WERI-Rb-1 (cell line): ENCODE results near the gene CMTM7.

ENCODE experiments used
- DNase-seq: peaks from one replicate; pipeline ENCODE4 v3.0.0-alpha.2; 2020
- H3K27ac ChIP-seq: fragments of 250-450 bp; sonication (Bioruptor Pico); 2 replicates; pipeline ENCODE4 v1.5.1; 2020; ENCODE audit warnings: mild to moderate bottlenecking, moderate library complexity
- H3K27me3 ChIP-seq: fragments of 250-450 bp; sonication (Bioruptor Pico); 2 replicates; pipeline ENCODE4 v1.5.1; 2021; ENCODE audit warnings: mild to moderate bottlenecking, low read depth, moderate library complexity; ENCODE audit not compliant: insufficient read depth, severe bottlenecking
- H3K36me3 ChIP-seq: fragments of 250-450 bp; sonication (Bioruptor Pico); 2 replicates; pipeline ENCODE4 v1.5.1; 2020; ENCODE audit warnings: mild to moderate bottlenecking, moderate library complexity
- H3K4me3 ChIP-seq: 2 replicates; pipeline ENCODE4 v1.5.1; 2011; ENCODE audit warnings: low read depth, mild to moderate bottlenecking, control low read depth, low read length
- H3K9me3 ChIP-seq: fragments of 250-450 bp; sonication (Bioruptor Pico); 2 replicates; pipeline ENCODE4 v1.5.1; 2021; ENCODE audit warnings: mild to moderate bottlenecking, moderate library complexity; ENCODE audit not compliant: severe bottlenecking
- TF ChIP-seq, protein P1 (sequence below): IDR thresholded peaks from 2 replicates; pipeline ENCODE4 v1.5.1; 2011; ENCODE audit warnings: low read depth, mild to moderate bottlenecking, control low read depth, inconsistent platforms, low read length

CMTM7 gene

DNA sequence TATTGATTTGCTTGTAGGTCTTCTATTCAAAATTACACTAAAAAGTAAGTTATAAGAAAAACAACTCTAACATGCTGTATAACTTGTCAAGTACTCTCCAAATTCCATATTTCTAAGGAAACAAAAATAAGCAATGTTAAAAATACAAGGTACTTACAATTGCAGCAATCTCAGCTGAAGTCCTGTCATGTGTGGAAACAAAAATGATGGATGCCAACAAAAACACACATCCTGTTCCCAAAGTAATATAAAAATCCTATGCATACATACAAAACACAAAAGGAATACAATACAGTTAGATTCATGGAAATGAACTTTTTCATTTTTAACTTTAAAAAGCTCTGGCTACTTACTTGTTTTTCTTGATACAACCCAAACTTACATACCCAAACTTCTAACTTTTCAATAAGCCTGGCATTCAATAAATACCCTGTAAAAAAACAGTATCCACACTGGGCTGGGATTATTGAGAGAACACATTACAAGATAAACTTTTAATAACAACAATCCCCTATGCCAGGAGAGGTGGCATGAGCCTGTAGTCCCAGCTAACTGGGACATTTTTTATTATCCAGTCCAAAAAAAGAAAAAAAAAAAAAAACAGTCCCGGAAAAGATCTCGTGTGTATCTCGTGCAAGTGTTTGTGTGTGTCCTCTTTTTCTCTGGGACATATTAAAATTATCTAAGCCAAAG is 96.3 kb downstream of the CMTM7 start:
- no peaks in the 10 kb centered on the region for H3K9me3 ChIP-seq
- H3K27me3 ChIP-seq: no peaks in the 10 kb centered on the region
- no peak overlapping the region for H3K4me3 ChIP-seq
- no peak for DNase-seq
- H3K27ac ChIP-seq: no peak overlapping the region
- H3K36me3 ChIP-seq: peaks cover 5% of the 10 kb centered on the region
- TF ChIP-seq, protein P1, sequence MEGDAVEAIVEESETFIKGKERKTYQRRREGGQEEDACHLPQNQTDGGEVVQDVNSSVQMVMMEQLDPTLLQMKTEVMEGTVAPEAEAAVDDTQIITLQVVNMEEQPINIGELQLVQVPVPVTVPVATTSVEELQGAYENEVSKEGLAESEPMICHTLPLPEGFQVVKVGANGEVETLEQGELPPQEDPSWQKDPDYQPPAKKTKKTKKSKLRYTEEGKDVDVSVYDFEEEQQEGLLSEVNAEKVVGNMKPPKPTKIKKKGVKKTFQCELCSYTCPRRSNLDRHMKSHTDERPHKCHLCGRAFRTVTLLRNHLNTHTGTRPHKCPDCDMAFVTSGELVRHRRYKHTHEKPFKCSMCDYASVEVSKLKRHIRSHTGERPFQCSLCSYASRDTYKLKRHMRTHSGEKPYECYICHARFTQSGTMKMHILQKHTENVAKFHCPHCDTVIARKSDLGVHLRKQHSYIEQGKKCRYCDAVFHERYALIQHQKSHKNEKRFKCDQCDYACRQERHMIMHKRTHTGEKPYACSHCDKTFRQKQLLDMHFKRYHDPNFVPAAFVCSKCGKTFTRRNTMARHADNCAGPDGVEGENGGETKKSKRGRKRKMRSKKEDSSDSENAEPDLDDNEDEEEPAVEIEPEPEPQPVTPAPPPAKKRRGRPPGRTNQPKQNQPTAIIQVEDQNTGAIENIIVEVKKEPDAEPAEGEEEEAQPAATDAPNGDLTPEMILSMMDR: no peak

- no peak for DNase-seq
- Histone ChIP-seq H3K27ac (no peak overlapping the region), H3K9me3 (no peaks in the 10 kb centered on the region), H3K27me3 (no peaks in the 10 kb centered on the region), H3K36me3 (peaks cover 1% of the 10 kb centered on the region), H3K4me3 (no peak overlapping the region)
- TF ChIP-seq, protein P1: no peak
Observed at GRCh38 chr3:32488474-32489008, 96.9 kb downstream of the CMTM7 start.

DNA sequence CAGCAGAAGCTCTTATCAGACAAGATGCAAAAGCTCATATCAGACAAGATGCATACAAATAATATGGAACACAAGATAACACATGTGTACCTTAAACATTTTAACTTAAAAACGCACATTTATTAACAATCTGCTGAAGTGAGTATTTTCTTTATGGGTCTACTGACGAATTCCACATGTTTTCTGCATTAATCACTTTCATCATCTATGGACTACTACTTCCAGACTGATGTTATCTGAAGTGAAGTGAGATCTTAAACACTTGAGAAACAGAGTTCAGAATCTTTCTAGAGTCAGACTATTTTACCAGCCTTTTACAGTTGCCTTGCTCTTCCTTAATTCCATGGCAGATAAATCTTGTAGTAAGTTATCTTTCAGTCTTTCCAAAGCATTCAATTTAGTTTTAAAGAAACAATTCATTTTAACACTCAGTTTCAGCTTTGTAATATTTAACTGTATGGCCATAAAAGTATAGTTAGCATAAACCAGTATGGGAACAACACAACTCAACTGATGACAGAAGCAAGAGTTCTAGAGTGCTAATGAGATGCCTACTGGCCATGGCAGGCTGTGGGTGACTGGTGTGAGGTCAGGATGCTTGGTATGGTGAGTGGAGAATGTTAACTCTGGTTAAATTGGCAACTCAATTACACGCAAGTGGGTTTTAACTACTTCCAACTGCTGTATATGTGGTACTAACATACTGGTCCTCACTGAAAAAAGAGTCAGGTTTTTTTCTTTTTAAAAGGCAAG is 101.2 kb downstream of the CMTM7 start:
- TF ChIP-seq, protein P1: no peak
- no peaks in the 10 kb centered on the region for H3K9me3 ChIP-seq
- H3K27me3 ChIP-seq: no peaks in the 10 kb centered on the region
- no peak for DNase-seq
- H3K4me3 ChIP-seq: no peak overlapping the region
- no peak overlapping the region for H3K27ac ChIP-seq
- H3K36me3 ChIP-seq: no peaks in the 10 kb centered on the region; the same call in 1 of the 2 replicates

DNA sequence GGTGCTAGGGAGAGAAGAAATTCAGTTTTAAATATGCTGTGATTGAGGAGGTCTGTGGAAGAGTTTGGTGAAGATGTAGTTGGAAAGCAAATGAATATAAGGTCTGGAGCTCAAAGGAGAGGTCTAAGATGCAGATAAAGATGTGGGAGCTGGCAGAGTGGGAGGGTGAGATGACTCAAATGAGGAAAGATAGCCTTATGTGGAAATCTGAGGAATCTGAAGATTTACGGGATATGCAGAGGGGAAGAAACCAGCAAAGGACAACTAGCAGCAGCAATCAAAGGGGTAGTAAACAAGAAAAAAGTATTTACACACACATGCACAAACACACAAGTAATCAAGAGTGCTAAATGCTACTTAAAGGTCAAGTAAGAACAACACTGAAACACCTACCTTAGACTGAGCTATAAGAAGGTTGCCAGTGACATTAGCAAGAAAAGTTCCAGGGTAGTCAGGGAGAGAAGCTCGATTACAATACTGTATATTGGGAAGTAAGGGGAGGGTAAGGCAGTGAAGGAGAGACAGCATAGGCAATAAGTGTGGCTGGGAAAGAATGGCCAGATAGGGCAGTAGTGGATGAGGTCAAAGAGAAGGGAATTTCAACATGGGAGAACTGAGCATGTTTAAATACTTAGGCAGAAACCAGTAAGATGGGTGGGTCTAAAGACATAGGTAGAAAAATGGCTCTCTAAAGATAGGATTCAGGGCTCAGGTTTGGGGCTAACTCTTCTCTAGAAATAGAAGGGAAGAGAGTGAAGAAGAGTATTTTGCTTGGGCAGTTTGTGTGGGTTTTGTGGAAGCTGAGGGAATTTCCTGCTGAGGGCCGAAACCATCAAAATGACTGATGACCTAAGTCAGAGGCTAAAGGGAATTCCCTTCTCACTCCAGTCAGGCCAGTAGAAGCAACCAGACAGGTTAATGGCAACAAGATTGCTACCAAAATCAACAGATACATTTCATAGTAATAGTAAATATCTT is 102.1 kb downstream of the CMTM7 start:
- TF ChIP-seq, protein P1: no peak
- H3K27me3 ChIP-seq: no peaks in the 10 kb centered on the region
- no peak overlapping the region for H3K4me3 ChIP-seq
- no peaks in the 10 kb centered on the region for H3K9me3 ChIP-seq
- H3K27ac ChIP-seq: no peak overlapping the region
- DNase-seq: no peak
- H3K36me3 ChIP-seq: no peaks in the 10 kb centered on the region; the same call in 1 of the 2 replicates

DNA sequence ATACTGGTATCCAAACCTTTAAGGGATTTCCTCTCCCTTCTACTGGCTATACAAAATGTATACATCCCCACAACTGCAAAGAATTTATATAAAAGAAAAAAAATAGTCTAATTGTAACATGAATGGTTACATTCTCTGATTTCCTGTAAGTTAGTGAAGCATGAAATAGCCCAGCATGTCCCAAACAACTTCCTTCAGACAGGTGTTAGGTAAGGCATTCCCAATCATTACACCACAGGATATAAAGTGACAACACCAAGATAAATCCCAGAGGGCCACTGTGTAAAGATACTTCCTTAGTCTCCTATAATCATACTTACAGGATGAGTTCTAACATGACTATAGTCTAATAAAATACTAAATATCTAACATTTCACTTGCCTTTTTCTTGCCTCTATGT is 103.4 kb downstream of the CMTM7 start:
- Histone ChIP-seq H3K36me3 (no peaks in the 10 kb centered on the region), H3K27me3 (no peaks in the 10 kb centered on the region), H3K27ac (no peak overlapping the region), H3K9me3 (no peaks in the 10 kb centered on the region), H3K4me3 (no peak overlapping the region)
- no peak for DNase-seq
- TF ChIP-seq, protein P1: no peak
